ENCODE results near the gene DRC7. TPM values are rescaled to one million over a fixed set of nuclear protein-coding genes. Genes with fewer than 3 reads are reported as not detected.

The DRC7 gene
- total and polyA plus RNA-seq, 12 donors: 0.09 TPM; not detected in 11

DNA sequence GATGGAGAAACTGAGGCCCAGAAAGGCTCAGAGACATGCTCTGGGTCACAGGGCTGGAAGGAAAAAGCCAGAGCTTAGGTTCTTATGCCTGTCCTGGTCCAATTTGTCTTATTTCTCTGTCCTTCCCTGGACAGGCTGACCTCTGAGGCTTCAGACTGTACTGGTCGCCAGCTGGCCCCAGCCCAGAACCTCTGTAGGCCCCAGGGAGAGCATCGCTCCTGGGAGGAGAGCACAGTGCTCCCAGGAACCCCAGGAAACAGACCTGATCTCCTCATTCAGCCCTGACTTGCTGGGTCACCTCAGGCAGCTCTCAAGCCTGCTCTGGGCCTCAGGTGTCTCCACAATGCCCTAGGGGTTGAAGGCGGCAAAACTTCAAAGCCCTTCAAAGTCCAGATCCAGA, 4.9 kb downstream of the DRC7 start:
- no peaks in the 10 kb centered on the region for H3K9me3 ChIP-seq
- no peaks in the 10 kb centered on the region for H3K4me1 ChIP-seq
- DNase-seq (no peak), ATAC-seq (peak in 1 of 8 donors; percentile 18)
- TF ChIP-seq, protein P1, sequence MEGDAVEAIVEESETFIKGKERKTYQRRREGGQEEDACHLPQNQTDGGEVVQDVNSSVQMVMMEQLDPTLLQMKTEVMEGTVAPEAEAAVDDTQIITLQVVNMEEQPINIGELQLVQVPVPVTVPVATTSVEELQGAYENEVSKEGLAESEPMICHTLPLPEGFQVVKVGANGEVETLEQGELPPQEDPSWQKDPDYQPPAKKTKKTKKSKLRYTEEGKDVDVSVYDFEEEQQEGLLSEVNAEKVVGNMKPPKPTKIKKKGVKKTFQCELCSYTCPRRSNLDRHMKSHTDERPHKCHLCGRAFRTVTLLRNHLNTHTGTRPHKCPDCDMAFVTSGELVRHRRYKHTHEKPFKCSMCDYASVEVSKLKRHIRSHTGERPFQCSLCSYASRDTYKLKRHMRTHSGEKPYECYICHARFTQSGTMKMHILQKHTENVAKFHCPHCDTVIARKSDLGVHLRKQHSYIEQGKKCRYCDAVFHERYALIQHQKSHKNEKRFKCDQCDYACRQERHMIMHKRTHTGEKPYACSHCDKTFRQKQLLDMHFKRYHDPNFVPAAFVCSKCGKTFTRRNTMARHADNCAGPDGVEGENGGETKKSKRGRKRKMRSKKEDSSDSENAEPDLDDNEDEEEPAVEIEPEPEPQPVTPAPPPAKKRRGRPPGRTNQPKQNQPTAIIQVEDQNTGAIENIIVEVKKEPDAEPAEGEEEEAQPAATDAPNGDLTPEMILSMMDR (IDR thresholded peaks at IDR 0.05): no peak
- no peak overlapping the region for H3K27ac ChIP-seq
- no peaks in the 10 kb centered on the region for H3K36me3 ChIP-seq
- intact Hi-C loops (cut with DNase I): no loop called here
- 80 to 83% methylated on average over 3 of the region's 3 CpGs for WGBS, 2 donors
- no peaks in the 10 kb centered on the region for H3K27me3 ChIP-seq
- H3K4me3 ChIP-seq: no peak overlapping the region

DNA sequence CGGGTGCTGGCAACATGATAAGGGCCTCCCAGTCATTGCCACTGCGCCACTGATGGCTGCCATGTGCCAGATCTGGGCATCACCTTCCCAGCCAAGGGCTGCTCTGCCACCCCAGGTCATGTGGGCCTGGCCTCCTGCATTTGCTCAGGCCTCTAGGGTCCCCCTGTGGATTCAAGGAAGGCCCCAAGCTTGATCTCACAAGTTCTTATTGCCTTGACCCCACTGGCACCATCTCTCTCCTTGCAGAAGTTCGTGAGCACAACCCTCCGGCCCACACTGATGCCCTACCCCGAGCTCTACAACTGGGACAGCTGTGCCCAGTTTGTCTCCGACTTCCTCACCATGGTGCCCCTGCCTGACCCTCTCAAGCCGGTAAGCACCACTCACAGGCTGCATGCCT, 5.3 kb downstream of the DRC7 start:
- Histone ChIP-seq H3K36me3 (no peaks in the 10 kb centered on the region), H3K4me3 (no peak overlapping the region), H3K4me1 (no peaks in the 10 kb centered on the region), H3K9me3 (no peaks in the 10 kb centered on the region), H3K27ac (no peak overlapping the region), H3K27me3 (no peaks in the 10 kb centered on the region)
- DNase-seq (no peak), ATAC-seq (no peak)
- TF ChIP-seq, protein P1 (IDR thresholded peaks at IDR 0.05): no peak
- WGBS, 2 donors: 94% methylated on average over 7 of the region's 7 CpGs
- intact Hi-C loops (cut with DNase I): no loop called here

DNA sequence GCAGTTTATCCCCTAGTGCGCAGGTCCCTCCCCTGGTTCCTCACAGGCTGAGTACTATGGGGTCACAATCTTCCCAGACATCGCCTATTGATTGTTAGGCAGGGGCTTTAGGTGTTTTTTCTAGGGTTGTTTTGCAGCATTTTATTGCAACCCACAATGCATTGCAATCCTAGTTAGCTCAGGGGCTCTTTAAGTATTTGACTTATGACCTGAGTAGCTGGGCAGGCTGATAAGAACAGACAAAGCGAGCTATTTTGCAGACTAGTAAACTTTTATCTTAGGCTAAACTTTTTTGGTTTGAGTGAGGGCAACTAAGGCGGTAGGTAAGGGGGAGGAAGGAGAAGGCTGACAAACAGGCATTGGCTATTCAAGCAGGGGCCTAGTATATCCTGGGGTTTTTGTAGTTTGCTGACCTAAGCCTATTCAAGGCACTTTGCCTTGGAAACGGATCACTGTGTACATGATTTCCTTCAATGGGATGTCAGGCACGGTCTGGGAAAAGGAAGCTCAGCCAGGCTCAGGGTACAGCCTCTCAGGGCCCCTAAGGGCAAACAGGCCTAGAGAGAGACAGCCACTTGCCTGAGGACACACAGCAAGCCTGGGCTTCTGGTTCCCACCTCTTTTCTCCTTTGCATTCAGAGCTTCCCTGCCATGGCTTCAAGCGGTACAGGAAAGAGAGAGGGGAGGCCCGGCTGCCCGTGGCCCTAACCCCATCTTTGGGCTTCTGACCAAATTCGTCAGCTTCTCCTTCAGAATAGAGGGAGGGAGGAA, 6.4 kb downstream of the DRC7 start:
- no peaks in the 10 kb centered on the region for H3K4me1 ChIP-seq
- H3K9me3 ChIP-seq: no peaks in the 10 kb centered on the region
- DNase-seq (no peak), ATAC-seq (no peak)
- TF ChIP-seq, protein P1 (IDR thresholded peaks at IDR 0.05): no peak
- WGBS, 2 donors: 77 to 81% methylated on average over 10 of the region's 10 CpGs
- H3K36me3 ChIP-seq: no peaks in the 10 kb centered on the region
- H3K27me3 ChIP-seq: no peaks in the 10 kb centered on the region
- intact Hi-C loops (cut with DNase I): no loop called here
- H3K4me3 ChIP-seq: no peak overlapping the region
- H3K27ac ChIP-seq: no peak overlapping the region

DNA sequence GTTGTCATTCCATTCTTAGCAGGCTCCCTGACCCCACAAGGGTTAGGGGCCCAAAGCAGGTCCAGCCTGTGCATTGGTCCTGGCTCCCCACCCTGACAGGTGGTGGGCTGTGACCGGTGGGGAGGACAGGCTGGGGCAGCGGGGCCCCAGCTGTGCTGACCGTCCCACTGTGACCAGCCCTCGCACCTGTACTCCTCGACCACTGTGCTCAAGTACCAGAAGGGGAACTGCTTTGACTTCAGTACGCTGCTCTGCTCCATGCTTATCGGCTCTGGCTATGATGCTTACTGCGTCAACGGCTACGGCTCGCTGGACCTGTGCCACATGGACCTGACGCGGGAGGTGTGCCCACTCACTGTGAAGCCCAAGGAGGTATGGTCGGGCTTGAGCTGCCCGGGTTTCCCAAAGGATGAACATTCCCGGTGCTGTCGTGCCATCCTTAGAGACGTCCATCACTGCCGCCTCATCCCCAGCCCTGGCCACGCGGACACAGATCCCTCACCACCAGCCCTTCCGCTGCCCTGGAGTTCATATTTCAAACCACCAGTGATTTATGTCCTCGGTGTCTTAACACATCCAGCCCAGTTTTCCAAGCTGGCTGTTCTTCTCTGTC, 7.3 kb downstream of the DRC7 start:
- intact Hi-C loops (cut with DNase I): no loop called here
- Histone ChIP-seq H3K36me3 (no peaks in the 10 kb centered on the region), H3K27me3 (no peaks in the 10 kb centered on the region), H3K9me3 (no peaks in the 10 kb centered on the region), H3K4me1 (no peaks in the 10 kb centered on the region), H3K27ac (no peak overlapping the region), H3K4me3 (no peak overlapping the region)
- 82 to 83% methylated on average over 23 of the region's 23 CpGs for WGBS, 2 donors
- TF ChIP-seq, protein P1 (IDR thresholded peaks at IDR 0.05): no peak
- ATAC-seq (peak in 1 of 8 donors; percentile 59), DNase-seq (no peak)
